Activated CD4-positive, alpha-beta T cell treated with anti-CD3 and anti-CD28 coated beads, Interleukin-2, amount 50 U/mL, for 16 hours (primary cell): ENCODE measurements around the gene MRPS5.
A peak's percentile ranks its signal among the peaks of the same experiment; 100 is the strongest.

Experiments
- DNase-seq: peaks from one replicate; pipeline ENCODE4 v3.0.0-alpha.2; 2020

MRPS5 gene

DNA sequence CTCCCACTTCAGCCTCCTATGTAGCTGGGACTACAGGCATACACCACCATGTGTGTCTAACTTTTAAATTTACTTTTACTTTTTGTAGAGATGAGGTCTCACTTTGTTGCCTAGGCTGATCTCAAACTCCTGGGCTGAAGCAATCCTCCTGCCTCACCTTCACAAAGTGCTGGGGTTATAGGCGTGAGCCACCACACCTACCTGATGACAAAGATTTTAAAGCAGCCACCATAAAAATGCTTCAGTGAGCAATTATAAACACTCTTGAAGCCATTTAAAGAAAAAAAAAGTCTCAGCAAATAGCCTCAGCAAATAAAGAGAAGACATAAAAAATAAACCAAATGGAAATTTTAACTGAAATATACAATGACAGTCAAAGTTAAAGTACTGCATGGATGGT lies 35.6 kb downstream of the MRPS5 start:
- no peak for DNase-seq

DNA sequence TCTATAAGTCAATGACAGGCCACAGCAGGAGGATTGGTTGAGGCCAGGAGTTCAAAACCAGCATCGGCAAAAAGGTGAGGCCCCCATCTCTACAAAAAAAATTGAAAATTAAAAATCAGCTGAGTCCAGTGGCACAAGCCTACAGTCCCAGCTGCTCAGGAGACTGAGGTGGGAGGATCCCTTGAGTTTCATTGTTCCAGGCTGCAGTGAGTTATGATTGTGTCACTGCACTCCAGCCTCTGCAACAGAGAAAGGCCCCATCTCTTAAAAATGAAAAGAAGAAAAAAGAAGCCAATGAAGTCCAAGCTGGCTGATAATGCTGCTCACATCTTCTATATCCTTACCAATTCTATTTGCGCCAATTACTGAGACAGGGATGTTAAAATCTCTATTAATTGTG lies 39.1 kb downstream of the MRPS5 start:
- DNase-seq: no peak

DNA sequence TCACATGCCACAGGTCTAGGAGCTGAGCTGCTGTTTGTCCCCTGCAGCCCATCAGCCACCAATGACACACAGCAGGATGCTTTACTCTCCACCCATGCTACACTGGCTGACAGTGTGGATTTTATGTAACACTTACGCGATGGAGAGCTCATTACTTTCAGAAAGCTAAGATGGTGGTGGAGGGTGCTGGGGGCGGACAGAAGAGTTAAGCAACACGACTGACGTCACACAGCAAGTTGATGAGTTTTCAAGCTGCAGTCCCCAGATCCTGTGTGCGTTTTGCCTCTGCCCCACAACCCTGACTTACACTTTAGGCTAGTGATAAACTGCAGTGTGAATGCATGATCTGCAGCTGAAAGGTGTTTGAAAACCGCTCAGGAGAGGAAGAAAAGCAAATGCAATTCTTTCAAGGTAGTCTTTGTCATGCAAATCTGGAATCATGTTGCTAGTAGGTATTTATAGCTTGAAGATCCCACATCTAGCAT lies 42.4 kb downstream of the MRPS5 start:
- peak; percentile 39 for DNase-seq

DNA sequence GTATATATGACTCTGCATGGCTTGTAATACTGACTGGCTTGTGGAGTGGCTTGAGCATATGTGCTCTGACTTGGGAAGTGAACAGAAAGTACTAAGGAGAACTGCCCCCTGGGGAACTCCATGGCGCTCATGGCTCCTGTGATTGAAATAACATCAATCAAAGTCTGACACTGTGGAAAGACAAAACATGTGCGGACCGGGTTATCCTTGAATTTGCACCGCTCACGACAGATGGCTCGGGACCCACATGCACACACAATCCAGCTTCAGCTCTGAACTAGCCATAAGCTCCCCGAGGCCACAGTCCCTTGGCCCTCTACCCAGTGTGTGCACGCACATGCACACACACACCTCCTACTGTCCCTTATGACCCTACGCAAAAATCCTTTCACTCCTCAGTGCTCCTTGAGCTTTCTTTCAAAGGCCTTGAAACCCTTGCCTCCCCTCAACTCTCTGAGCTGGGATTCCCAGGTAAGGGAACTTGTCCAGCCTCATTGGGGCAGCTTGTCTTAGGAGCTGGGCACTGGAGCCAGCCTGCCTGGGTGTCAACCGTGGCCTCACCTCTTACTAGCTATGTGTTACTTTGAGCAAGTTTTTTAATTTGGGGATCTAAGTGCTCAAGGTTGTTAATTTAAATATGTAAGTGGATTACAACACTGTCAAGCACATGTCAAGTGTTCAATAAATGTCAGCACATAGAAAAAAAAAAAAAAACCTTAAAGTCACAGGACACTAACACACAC lies 43.6 kb downstream of the MRPS5 start:
- no peak for DNase-seq

DNA sequence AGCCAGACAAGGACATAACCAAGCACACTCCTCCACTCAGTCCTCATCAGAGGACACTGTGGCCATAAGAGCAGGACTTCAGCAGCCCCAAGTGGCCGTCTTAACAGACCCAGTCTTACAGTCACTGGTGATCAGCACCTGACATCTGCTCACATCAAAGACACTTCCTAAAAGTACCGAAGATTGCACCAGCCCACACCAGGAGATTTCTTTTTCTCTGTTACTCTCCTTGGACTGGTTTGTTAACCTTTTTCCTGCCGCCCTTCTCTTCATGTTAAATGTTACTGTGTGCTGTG lies 44.1 kb downstream of the MRPS5 start:
- DNase-seq: no peak

DNA sequence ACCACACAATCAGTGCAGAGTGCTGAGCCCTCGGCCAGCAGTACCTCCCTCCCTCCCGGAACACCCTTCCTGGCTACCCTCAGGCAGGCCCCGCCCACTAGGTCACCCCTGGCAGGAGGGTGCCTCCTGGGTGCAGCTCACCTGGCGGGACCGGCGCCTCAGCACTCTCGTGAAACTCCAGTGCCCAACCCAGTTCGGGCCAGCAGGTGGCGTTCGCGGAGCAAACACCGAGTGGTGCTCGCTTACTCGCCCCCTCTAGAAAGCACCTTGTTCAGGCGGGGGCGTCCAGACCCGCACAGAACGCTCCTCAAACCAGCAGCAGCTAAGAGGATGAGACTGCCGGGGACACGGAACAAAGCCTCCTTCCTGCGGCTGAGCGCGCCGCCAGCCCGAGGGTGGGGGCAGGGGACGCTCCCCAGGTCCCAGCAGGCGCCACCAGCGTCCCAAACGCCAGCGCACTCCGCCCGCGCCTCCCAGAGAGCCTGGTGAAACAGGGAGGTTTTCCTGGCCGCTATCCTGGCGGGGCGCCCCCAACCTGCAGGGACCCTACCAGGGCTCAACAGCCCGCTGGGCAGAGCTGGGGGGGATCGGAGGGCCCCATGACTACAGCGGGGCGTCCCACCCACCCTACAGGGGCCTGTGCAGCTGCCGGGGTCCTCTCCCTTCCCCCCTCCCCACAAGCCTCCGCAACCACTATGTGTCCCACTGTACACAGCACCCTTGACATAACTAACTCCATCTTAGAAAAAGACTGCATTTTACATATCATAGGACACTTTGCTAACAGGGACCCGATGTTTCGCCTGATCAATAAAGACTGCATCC lies 44.7 kb downstream of the MRPS5 start:
- DNase-seq: peak; percentile 84

DNA sequence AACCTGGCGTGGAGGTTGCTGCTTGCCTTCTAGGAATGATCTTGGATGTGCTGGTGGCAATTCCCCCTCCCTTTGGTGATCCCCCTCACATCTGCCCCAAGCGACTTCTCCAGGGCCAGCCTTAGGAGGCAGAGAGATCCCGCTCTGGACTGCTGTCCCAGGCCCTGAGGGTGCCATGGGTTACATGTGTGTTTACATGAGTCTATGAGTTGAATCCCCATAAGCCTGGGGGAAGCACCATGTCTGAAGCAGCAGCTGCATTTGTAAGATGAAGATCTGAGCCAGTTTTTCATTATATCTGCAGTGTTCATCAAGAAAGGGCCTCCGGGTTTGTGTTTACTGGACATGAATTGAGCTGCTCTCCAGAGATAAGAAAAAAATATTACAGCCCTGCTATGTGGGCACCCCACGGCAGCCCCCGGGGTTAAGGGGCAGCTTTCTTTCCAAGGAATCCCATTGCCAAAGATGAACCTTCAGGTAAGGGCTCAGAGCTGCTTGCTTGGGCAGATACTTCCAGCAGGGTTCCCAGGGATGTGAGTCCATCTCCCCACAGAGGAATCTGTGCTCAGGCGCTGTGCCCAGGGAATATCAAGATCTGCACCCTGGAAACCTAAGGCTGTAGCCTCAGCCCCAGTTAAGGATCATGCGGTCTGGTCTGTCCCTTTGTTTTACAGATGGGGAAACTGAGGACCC lies 46.0 kb downstream of the MRPS5 start:
- no peak for DNase-seq

DNA sequence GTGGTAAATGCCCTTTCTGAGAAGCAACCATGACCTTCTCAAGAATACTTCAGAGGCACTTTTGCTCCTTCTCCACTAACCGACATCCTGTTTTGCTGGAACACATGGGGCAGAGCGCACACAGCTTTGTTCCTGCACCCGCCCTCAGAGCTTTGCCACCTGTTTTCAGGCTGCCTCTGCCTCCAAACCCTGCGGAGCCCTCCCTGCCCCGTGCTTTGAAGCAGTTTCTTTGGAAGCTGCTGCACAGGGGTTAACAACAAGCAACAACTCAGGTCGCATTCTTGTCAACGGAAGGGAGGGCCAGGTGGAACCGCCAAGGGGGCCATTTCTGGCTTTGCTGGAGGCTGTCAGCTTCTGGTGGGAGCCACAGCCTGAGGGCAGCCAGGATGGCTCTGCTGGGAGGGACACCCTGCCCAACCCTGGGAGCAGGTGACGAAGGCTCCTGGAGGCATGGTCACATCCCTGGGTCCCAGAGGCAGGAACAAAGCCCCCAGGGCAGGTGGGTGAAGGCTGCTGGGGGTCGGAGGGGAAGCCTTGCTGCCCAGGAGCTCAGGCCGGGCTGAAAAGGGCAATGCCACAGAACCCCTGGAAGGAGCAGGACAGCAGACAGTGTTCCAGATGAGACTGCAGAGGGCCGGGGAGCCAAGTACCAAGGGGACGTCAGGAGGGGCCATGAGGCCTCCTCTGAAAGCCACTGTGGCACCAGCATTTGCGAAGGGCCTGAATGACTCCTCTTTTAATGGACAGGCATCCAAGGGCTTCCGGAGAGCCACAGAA lies 46.8 kb downstream of the MRPS5 start:
- DNase-seq: peak; percentile 72

DNA sequence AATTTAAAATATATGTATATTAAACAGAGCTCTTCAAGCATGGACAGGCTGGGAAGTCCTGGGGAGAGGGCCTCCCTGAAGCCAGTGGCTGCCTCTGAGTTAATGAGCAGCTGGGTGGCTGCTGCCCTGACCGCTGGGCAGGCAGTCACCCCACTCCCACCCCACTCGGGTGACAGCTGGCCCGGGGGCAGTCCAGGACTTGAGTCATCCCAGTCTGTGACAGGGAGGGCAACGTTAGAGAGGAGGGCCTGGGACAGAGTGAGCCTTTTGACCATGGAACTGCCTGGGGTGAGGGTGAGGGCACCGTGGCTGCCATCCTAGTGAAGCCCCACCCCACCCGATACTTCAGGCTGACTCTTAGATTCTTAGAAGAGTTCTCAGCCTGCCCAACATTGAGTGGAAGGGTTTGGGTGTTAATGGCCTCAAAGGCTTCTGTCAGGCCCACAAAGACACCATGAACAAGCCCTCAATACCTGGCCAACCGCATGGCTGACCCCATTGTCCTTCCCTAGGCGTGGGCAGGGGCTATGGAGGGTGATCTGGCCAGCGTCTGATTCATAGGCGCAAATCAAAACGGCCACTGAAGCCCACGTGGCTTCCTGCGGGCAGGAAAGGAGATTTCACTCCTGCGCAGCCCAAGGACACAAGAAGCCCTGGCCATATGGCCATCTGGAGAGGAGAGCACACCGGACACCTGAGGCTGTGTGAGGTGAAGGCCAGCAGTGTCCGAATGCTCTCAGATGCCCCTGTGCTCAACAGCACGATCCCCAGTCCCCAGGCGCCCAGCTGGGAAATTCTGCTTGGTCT lies 47.5 kb downstream of the MRPS5 start:
- no peak for DNase-seq

DNA sequence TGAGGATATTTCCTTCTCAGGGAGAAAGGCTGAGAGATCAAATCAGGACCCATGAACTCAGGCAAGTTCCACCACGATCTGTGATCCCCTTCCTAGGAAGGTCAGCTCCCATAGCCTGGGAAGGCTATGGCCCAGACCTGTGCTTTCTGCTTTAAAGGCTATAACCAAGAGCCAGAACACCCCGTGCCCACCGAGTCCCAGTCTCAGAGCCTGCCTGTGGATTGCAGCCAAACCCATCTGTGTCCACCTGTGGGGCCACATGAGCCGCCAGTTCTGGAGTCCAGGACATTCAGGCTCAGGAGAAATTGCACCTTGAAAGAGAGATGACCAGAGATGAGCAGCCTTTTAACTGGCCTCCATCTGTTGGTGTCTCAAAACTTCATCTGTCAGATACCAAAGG lies 49.2 kb downstream of the MRPS5 start:
- no peak for DNase-seq

DNA sequence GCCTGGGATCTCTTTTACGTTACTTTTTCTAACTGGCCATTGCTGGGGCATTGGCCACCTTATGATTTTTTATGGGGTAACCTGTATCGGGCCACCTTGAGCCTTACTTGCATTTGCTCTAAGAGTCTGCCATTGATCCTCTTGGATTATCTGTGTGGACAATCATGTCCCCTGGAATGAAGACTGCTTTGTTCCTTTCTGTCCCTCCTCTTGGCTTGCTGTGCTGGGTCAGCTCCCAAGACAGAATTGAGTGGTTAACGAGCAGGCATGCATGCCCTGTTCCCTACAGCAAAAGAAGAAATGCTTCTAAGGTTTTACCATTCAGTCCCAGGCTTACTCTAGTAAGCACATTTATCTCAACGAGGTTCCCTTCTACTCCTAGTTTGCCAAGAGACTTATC lies 49.8 kb downstream of the MRPS5 start:
- DNase-seq: no peak

DNA sequence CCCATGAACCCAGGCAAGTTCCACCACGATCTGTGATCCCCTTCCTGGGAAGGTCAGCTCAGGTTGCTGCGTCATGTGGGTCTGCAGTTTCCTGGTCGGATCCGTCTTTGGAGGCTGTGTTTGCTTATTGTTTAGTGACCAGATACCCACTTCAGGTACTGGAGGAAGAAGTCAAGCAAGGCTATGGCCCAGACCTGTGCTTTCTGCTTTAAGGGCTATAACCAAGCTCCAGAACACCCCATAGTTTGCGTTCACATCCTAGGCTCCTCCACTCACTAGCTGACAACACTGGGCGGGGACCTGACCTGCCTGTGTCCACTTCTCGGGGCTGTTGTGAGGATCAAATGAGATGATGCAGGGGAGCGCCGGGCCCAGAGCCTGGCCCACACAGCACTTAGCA lies 52.1 kb downstream of the MRPS5 start:
- DNase-seq: no peak

DNA sequence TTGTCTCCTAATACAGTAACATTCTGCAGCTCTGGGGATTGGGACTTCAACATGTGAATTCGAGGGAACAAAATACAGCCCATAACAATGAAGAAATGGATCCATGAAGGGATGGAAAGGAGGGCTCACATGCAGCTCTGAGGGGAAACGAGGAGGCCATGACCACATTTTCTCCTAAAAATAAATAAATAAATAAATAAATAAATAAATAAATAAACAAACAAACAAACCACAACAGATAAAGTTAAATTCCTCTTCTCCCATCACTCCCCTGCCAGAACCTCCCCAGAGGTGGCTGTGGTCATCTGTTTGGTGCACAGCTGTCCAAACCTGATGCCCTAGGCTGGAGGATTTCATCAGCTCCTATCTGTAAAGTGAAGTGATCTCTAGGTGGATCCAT lies 53.4 kb downstream of the MRPS5 start:
- no peak for DNase-seq

DNA sequence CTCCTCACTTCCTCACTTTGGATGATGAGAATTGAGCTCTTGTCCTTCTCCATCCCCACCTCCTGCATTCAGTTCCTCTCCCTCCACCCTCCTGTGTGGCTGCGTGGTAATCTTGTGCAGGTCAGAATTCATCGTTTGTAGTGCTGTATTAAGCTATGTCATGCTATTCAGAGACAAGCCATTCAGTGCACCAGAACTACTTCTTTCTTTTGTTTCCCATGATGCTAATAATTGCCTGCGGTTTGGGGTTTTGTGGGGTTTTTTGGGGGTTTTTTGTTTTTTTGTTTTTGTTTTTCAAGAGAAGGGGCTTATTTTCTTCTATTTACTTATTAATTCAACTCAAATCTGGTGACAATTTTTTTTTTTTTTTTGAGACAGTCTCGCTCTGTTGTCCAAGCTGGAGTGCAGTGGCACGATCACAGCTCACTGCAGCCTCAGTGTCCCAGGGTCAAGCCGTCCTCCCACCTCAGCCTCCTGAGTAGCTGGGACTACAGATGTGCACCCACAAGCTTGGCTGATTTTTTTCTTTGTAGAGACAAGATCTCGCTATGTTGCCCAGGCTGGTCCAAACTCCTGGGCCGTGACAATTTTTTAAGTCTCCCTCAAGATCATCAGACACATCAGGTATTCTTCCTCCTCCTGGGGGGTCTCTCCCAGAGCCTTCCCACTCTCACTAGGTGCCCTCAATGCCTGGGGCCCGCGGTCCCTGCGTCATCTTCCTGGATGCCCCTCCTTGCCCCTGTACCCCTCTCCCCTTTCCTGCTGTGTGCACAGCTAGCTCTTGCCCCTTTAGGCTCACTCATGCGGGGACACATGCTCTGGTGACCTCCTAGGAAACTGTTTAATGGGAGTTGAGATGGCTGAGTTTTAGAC lies 58.3 kb downstream of the MRPS5 start:
- no peak for DNase-seq

DNA sequence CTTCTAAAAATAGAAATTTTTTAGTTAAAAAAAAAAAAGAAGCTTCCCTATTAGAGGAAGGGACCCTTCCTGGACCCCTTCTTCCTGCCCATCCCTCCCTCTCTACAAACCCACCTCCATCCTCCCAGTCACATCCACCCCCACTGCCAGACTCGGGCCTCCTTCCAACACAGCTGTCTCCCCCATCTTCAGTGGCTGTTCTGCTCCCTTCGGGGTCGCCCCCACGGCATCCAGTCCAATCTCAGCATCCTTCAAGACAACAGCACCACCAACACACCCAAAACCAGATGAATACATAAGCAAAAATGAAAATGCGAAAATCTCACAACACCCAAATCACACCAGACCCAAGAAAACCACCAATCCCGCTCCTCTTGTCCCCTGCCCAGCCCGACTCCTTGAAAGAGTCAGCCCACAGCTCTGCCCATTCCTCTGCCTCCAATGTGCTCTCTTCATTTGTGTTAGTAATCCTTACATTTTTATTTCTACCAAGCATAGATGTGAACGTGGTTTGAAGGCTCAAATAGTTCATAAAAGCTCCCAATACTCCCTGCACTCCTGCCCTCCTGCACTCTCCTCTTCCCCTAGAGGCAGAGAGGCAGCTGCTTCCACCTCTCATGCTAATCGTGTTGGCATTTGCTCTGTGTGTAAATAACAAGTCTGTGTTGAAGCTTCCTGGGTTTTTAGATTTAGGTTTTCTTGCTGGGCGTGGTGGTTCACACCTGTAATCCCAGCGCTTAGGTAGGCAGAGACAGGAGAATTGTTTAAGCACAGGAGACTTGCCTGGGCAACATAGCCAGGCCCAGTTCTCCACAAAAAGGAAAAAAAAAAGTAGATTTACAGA lies 59.1 kb downstream of the MRPS5 start:
- DNase-seq: no peak

DNA sequence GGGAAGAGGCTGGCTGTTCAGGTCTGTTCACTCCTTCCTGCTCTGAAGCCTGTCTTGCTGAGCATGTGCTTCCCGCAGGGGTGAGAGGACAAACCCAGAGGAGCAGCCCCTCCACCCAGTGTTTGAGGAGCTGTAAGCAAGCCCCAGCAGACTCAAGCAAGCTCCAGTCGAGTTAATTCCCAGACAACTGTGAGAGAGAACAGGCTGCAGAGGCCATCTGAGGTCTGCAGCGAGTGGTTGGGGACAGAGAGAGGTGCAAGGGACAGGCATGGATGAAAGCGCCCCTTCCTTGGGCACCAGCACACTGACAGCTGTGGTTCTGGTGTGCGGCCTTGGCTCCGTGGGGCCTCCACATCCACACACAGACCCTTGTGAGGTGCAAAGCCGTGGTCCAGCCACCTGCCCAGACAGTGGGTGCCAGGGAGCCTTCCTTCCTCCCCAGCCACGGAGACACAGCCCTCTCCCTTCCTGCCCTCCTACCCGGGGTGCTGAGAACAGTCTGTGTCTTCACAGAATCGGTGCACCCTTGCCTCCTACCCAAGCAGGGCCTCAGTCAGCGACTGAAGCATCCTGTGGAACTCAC lies 59.9 kb downstream of the MRPS5 start:
- DNase-seq: no peak

DNA sequence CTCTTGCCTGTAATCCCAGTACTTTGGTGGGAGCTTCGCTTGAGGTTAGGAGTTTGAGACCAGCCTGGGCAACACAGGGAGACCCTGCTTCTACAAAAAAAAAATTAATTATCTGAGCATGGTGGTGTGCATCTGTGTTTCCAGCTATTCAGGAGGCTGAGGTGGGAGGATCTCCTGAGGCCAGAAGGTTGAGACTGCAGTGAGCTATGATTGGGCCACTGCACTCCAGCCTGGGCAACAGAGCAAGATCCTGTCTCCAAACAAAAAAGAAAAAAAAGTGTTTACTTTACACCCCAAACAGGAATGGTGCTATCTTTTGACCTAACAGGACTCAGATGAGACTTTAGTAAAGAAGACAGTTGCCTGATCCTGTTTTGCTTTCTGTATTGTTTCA lies 60.5 kb downstream of the MRPS5 start:
- no peak for DNase-seq

DNA sequence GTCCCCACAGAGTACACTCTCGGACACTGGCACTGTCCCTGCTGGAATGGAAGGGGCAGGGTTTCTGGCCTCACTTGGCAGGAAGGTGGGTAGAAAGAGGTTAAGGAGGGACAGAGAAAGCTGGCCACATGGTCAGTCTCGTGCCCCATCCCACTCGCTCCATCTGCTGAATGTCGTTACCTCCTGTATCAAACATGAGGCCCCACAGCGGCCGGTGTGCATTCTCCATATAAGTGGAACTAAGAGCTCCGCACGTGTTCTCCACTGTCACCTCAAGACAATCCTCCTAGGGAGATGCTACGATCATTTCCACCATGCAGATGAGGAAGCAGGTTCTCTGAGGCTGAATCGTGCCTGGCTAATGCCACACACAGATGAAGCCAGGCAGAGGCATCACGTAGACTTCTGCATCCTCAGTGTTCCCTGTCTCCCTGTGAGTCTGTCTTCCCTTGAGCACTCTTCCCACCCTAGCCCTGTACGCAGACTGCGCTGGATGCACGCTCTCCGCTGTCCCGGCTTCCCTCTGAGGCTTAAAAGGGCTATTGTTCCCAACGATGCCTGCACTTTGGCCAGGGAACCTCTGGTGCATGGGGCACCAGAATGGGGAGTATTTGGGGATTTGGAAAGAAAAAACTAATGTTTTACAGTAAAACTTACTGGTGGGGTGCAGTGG lies 61.0 kb downstream of the MRPS5 start:
- no peak for DNase-seq

DNA sequence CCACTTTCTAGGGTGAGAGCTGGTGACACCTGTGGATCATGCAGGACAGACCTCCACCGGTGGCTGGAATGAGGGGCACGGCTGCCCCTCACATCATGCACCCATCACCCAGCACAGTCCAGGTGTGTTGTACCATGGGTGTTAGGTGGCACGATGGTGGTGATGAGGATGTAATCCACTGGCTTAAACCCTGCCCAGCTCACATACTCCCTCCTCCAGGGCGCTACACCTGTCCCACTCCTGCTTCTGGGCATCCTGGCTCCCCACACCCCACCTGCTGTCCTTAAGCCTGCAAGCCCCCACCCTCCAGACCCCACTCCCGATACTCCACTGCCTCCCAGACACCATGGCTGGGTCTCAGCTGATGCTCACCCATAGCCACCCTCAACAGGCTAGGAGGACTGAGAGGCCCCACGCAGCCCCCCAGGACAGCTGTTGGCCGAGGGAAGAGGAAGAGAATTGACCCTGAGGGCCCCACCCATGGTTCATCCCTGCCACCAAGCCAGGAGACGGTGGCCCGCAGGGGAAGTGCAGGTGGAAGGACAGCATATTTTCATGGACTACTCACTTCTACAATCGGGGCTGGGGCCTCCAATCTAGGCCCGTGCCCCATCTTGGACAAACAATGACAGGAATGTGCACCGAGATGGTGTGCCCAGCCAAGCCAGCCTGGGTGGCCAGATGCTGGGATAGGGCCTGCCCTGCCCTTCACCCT lies 61.8 kb downstream of the MRPS5 start:
- no peak for DNase-seq
